SKM-1 (cell line): ENCODE data around the gene POC1A.

Experiments used
- DNase-seq: peaks from one replicate; lab custom pipeline; 2025; ENCODE audit not compliant: unreplicated experiment; lab: John Stamatoyannopoulos, UW

POC1A gene

GRCh38 chr3:52154135-52155094 lies at the start of gene POC1A:
TSS of gene POC1A (minus strand) at chr3:52154423. CDS start at chr3:52154372, 51 bp downstream.
- DNase-seq = peak; percentile 95

- DNase-seq = no peak
Observed at GRCh38 chr3:52203701-52204100, 49.5 kb upstream of the POC1A start.

- peak; percentile 39 for DNase-seq
Observed at GRCh38 chr3:52202384-52203077, 48.3 kb upstream of the POC1A start.

GRCh38 chr3:52200981-52201679 lies 46.9 kb upstream of the POC1A start:
- DNase-seq = no peak

GRCh38 chr3:52198643-52199608 lies 44.7 kb upstream of the POC1A start:
- DNase-seq = no peak

GRCh38 chr3:52197842-52198625 lies 43.8 kb upstream of the POC1A start, which contains the start of gene ALAS1:
TSS of gene ALAS1 (plus strand) at chr3:52198160. CDS start at chr3:52199242, 1,082 bp downstream.
- DNase-seq = peak; percentile 88

GRCh38 chr3:52197499-52197841 lies 43.2 kb upstream of the POC1A start:
- DNase-seq = no peak

- DNase-seq = no peak
Observed at GRCh38 chr3:52196977-52197376, 42.8 kb upstream of the POC1A start.

- peak; percentile 75 for DNase-seq
Observed at GRCh38 chr3:52195823-52196331, 41.7 kb upstream of the POC1A start.

GRCh38 chr3:52195291-52195597 lies 41.0 kb upstream of the POC1A start:
- DNase-seq = no peak

GRCh38 chr3:52194485-52195290 lies 40.5 kb upstream of the POC1A start:
- no peak for DNase-seq

- DNase-seq = no peak
Observed at GRCh38 chr3:52193065-52193464, 38.8 kb upstream of the POC1A start.

GRCh38 chr3:52191663-52192062 lies 37.4 kb upstream of the POC1A start:
- DNase-seq = no peak

GRCh38 chr3:52190294-52191074 lies 36.3 kb upstream of the POC1A start:
- no peak for DNase-seq

GRCh38 chr3:52188556-52188955 lies 34.3 kb upstream of the POC1A start:
- no peak for DNase-seq

GRCh38 chr3:52186729-52187128 lies 32.5 kb upstream of the POC1A start:
- DNase-seq = no peak

GRCh38 chr3:52185837-52186236 lies 31.6 kb upstream of the POC1A start:
- peak; percentile 82 for DNase-seq

GRCh38 chr3:52185311-52185710 lies 31.1 kb upstream of the POC1A start:
- no peak for DNase-seq
